WTC11 (cell line): Measurements from ENCODE around the gene WHAMM. TPM values are rescaled to one million over a fixed set of nuclear protein-coding genes. Genes with fewer than 3 reads are reported as not detected.

Experiments used
- ATAC-seq: fragments of 200-7000 bp; cut with Tn5 transposase; 2 replicates; pipeline ENCODE4 v1.10.0; 2021; ENCODE audit warnings: mild to moderate bottlenecking, moderate library complexity
- CTCF ChIA-PET: fragments of 300-600 bp; sonication (Branson Sonifier 250); formaldehyde crosslinking; loops from one replicate; lab custom pipeline; 2021; ENCODE audit warnings: antibody characterized with exemption; lab: Charles Lee
- POLR2A ChIA-PET: fragments of 350-600 bp; sonication (Branson Sonifier 250); formaldehyde crosslinking; loops from one replicate; lab custom pipeline; 2021; ENCODE audit warnings: antibody characterized with exemption; lab: Charles Lee
- DNase-seq: peaks from one replicate; pipeline ENCODE4 v3.0.0; 2021; ENCODE audit warnings: low spot score
- H3K27ac Mint-ChIP-seq: 2 replicates; pipeline ENCODE4 v1.8.0; 2021; ENCODE audit warnings: mixed read lengths
- H3K27me3 Mint-ChIP-seq: 2 replicates; pipeline ENCODE4 v1.8.0; 2021; ENCODE audit warnings: low read depth, mild to moderate bottlenecking, moderate library complexity, mixed read lengths
- H3K36me3 Mint-ChIP-seq: 2 replicates; pipeline ENCODE4 v1.8.0; 2021; ENCODE audit warnings: mixed read lengths
- H3K4me1 Mint-ChIP-seq: 2 replicates; pipeline ENCODE4 v1.8.0; 2022; ENCODE audit warnings: mixed read lengths
- H3K4me3 Mint-ChIP-seq: 2 replicates; pipeline ENCODE4 v1.8.0; 2021; ENCODE audit warnings: mild to moderate bottlenecking, moderate library complexity, mixed read lengths
- H3K9me3 Mint-ChIP-seq: 2 replicates; pipeline ENCODE4 v1.8.0; 2021; ENCODE audit warnings: mixed read lengths
- CREB1 ChIP-seq: sonication (generic); formaldehyde crosslinking; IDR thresholded peaks from 2 replicates; pipeline ENCODE4 v1.8.0; 2023; ENCODE audit warnings: mild to moderate bottlenecking, missing genetic modification reagents
- ELF4 ChIP-seq: sonication (generic); formaldehyde crosslinking; IDR thresholded peaks from 2 replicates; pipeline ENCODE4 v1.8.1; 2022; ENCODE audit warnings: low read depth, mild to moderate bottlenecking, moderate library complexity, missing genetic modification reagents
- ETV6 ChIP-seq: sonication (generic); formaldehyde crosslinking; IDR thresholded peaks from 2 replicates; pipeline ENCODE4 v1.8.1; 2022; ENCODE audit warnings: mild to moderate bottlenecking, missing genetic modification reagents
- FOXP1 ChIP-seq: sonication (generic); formaldehyde crosslinking; IDR thresholded peaks from 2 replicates; pipeline ENCODE4 v1.8.0; 2022; ENCODE audit warnings: missing genetic modification reagents, mild to moderate bottlenecking, moderate library complexity, borderline replicate concordance
- HMGA2 ChIP-seq: fragments of 250-450 bp; sonication (Bioruptor Pico); IDR thresholded peaks from 2 replicates; pipeline ENCODE4 v1.4.0; 2021; ENCODE audit warnings: mild to moderate bottlenecking, moderate library complexity
- IRF2 ChIP-seq: sonication (generic); formaldehyde crosslinking; IDR thresholded peaks from 2 replicates; pipeline ENCODE4 v1.8.0; 2022; ENCODE audit warnings: low read depth, missing genetic modification reagents, borderline replicate concordance
- NFATC4 ChIP-seq: fragments of 250-450 bp; sonication (Bioruptor Pico); IDR thresholded peaks from 2 replicates; pipeline ENCODE4 v1.9.0; 2021; ENCODE audit warnings: mild to moderate bottlenecking
- NR2C2 ChIP-seq: sonication (generic); formaldehyde crosslinking; IDR thresholded peaks from 2 replicates; pipeline ENCODE4 v1.8.0; 2022; ENCODE audit warnings: mild to moderate bottlenecking, missing genetic modification reagents
- TP53 ChIP-seq: sonication (generic); formaldehyde crosslinking; IDR thresholded peaks from 2 replicates; pipeline ENCODE4 v1.8.1; 2023; ENCODE audit warnings: mild to moderate bottlenecking, missing genetic modification reagents
- total RNA-seq: library from RNA; stranded (reverse); gene quantifications from 3 replicates; pipeline ENCODE4 v1.2.3, GENCODE V29; 2021
- TF ChIP-seq, protein P1 (sequence below): sonication (generic); formaldehyde crosslinking; IDR thresholded peaks from 2 replicates; pipeline ENCODE4 v1.8.0; 2023; ENCODE audit warnings: missing genetic modification reagents, mild to moderate bottlenecking, borderline replicate concordance
- TF ChIP-seq, protein P2 (sequence below): sonication (generic); formaldehyde crosslinking; IDR thresholded peaks from 2 replicates; pipeline ENCODE4 v1.8.0; 2023; ENCODE audit warnings: missing genetic modification reagents
- TF ChIP-seq, protein P3 (sequence below): sonication (generic); formaldehyde crosslinking; IDR thresholded peaks from 2 replicates; pipeline ENCODE4 v1.8.1; 2022; ENCODE audit warnings: mild to moderate bottlenecking, moderate library complexity, missing genetic modification reagents
- TF ChIP-seq, protein P4 (sequence below): sonication (generic); formaldehyde crosslinking; IDR thresholded peaks from 2 replicates; pipeline ENCODE4 v1.8.1; 2022; ENCODE audit warnings: mild to moderate bottlenecking, missing genetic modification reagents, moderate library complexity, borderline replicate concordance
- TF ChIP-seq, protein P5 (sequence below): fragments of 250-450 bp; sonication (Bioruptor Pico); IDR thresholded peaks from 2 replicates; pipeline ENCODE4 v1.8.0; 2021; ENCODE audit warnings: mild to moderate bottlenecking
- TF ChIP-seq, protein P6 (sequence below): sonication (generic); formaldehyde crosslinking; IDR thresholded peaks from 2 replicates; pipeline ENCODE4 v1.8.0; 2022; ENCODE audit warnings: mild to moderate bottlenecking, missing genetic modification reagents
- TF ChIP-seq, protein P7 (sequence below): sonication (generic); formaldehyde crosslinking; conservative IDR thresholded peaks from 2 replicates; pipeline ENCODE4 v1.8.1; 2022; ENCODE audit warnings: mild to moderate bottlenecking, missing genetic modification reagents

Gene WHAMM
- total RNA-seq, 1 experiment from 2014 or later = 3.2 TPM

DNA sequence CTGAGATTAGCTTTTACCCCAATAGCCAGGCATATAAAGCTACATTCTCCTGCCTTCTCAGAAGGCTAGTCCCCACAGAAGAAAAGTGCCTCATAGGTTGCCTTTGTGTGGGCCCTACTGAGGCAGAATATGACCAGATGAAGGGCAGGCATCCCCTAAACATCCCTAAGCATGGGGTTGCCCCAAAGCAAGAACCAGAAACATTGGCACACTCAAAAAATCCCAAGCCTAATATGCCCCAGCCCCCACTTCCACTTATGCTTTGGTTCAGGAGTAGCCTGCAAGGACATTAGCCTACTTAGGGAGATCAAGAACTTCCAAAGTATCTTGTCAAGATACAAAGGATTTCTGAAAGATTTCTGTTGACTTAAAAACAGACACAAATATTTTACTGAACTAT, 29.7 kb downstream of the WHAMM start:
- Mint-ChIP-seq H3K9me3 (peaks cover 5% of the 10 kb centered on the region; the same call in 1 of the 2 replicates), H3K36me3 (peaks cover 19% of the 10 kb centered on the region; the same call in 1 of the 2 replicates), H3K27ac (no peak overlapping the region), H3K4me3 (no peak overlapping the region), H3K27me3 (no peaks in the 10 kb centered on the region), H3K4me1 (no peaks in the 10 kb centered on the region)
- DNase-seq (no peak), ATAC-seq (no peak)
- ChIA-PET POLR2A (no interaction called here), CTCF (interaction anchor here (0.9 kb wide), 1 partner anchor 10 kb away, joined by 5 read pairs; no protein-coding TSS in a partner anchor)
- TF ChIP-seq NFATC4 (CRISPR knock-in tag) = no peak
- TF ChIP-seq ETV6 (CRISPR knock-in tag) = no peak
- no peak for TF ChIP-seq FOXP1 (CRISPR knock-in tag)
- TF ChIP-seq, protein P1, sequence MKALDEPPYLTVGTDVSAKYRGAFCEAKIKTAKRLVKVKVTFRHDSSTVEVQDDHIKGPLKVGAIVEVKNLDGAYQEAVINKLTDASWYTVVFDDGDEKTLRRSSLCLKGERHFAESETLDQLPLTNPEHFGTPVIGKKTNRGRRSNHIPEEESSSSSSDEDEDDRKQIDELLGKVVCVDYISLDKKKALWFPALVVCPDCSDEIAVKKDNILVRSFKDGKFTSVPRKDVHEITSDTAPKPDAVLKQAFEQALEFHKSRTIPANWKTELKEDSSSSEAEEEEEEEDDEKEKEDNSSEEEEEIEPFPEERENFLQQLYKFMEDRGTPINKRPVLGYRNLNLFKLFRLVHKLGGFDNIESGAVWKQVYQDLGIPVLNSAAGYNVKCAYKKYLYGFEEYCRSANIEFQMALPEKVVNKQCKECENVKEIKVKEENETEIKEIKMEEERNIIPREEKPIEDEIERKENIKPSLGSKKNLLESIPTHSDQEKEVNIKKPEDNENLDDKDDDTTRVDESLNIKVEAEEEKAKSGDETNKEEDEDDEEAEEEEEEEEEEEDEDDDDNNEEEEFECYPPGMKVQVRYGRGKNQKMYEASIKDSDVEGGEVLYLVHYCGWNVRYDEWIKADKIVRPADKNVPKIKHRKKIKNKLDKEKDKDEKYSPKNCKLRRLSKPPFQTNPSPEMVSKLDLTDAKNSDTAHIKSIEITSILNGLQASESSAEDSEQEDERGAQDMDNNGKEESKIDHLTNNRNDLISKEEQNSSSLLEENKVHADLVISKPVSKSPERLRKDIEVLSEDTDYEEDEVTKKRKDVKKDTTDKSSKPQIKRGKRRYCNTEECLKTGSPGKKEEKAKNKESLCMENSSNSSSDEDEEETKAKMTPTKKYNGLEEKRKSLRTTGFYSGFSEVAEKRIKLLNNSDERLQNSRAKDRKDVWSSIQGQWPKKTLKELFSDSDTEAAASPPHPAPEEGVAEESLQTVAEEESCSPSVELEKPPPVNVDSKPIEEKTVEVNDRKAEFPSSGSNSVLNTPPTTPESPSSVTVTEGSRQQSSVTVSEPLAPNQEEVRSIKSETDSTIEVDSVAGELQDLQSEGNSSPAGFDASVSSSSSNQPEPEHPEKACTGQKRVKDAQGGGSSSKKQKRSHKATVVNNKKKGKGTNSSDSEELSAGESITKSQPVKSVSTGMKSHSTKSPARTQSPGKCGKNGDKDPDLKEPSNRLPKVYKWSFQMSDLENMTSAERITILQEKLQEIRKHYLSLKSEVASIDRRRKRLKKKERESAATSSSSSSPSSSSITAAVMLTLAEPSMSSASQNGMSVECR (CRISPR knock-in tag) = no peak
- TF ChIP-seq, protein P2, sequence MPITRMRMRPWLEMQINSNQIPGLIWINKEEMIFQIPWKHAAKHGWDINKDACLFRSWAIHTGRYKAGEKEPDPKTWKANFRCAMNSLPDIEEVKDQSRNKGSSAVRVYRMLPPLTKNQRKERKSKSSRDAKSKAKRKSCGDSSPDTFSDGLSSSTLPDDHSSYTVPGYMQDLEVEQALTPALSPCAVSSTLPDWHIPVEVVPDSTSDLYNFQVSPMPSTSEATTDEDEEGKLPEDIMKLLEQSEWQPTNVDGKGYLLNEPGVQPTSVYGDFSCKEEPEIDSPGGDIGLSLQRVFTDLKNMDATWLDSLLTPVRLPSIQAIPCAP = no peak
- TF ChIP-seq IRF2 (CRISPR knock-in tag) = no peak
- TF ChIP-seq NR2C2 (CRISPR knock-in tag) = no peak
- TF ChIP-seq CREB1 = no peak
- TF ChIP-seq TP53 (CRISPR knock-in tag) = no peak

DNA sequence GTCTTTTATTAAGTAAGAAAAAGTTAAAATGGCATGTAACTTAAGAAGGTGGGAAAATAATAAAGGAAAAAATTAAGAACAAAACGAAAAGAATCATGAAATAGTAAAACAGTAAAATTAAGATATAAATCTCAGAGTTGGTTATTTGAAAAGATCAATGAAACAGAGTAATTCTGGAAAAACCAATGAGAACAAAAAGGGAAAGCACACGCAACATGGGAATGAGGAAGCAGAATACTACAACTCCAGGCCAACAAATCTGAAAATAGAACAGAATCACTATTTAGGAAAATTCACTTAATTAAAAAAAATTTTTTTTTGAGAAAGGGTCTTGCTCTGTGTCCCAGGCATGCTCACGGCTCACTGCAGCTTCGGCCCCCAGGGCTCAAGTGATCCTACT, 30.7 kb downstream of the WHAMM start:
- no peak for DNase-seq
- Mint-ChIP-seq H3K27ac (no peak overlapping the region), H3K9me3 (peaks cover 5% of the 10 kb centered on the region; the same call in 1 of the 2 replicates), H3K36me3 (peaks cover 12% of the 10 kb centered on the region; the same call in 1 of the 2 replicates), H3K4me3 (no peak overlapping the region), H3K4me1 (no peaks in the 10 kb centered on the region), H3K27me3 (no peaks in the 10 kb centered on the region)
- POLR2A ChIA-PET = no interaction called here
- no peak for TF ChIP-seq TP53 (CRISPR knock-in tag)
- TF ChIP-seq ELF4 (CRISPR knock-in tag) = no peak
- TF ChIP-seq, protein P3, sequence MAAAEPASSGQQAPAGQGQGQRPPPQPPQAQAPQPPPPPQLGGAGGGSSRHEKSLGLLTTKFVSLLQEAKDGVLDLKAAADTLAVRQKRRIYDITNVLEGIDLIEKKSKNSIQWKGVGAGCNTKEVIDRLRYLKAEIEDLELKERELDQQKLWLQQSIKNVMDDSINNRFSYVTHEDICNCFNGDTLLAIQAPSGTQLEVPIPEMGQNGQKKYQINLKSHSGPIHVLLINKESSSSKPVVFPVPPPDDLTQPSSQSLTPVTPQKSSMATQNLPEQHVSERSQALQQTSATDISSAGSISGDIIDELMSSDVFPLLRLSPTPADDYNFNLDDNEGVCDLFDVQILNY (CRISPR knock-in tag) = no peak
- TF ChIP-seq, protein P4, sequence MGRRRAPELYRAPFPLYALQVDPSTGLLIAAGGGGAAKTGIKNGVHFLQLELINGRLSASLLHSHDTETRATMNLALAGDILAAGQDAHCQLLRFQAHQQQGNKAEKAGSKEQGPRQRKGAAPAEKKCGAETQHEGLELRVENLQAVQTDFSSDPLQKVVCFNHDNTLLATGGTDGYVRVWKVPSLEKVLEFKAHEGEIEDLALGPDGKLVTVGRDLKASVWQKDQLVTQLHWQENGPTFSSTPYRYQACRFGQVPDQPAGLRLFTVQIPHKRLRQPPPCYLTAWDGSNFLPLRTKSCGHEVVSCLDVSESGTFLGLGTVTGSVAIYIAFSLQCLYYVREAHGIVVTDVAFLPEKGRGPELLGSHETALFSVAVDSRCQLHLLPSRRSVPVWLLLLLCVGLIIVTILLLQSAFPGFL (CRISPR knock-in tag) = no peak
- TF ChIP-seq, protein P5, sequence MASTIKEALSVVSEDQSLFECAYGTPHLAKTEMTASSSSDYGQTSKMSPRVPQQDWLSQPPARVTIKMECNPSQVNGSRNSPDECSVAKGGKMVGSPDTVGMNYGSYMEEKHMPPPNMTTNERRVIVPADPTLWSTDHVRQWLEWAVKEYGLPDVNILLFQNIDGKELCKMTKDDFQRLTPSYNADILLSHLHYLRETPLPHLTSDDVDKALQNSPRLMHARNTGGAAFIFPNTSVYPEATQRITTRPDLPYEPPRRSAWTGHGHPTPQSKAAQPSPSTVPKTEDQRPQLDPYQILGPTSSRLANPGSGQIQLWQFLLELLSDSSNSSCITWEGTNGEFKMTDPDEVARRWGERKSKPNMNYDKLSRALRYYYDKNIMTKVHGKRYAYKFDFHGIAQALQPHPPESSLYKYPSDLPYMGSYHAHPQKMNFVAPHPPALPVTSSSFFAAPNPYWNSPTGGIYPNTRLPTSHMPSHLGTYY (CRISPR knock-in tag) = no peak
- TF ChIP-seq, protein P6, sequence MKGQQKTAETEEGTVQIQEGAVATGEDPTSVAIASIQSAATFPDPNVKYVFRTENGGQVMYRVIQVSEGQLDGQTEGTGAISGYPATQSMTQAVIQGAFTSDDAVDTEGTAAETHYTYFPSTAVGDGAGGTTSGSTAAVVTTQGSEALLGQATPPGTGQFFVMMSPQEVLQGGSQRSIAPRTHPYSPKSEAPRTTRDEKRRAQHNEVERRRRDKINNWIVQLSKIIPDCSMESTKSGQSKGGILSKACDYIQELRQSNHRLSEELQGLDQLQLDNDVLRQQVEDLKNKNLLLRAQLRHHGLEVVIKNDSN = no peak
- TF ChIP-seq, protein P7, sequence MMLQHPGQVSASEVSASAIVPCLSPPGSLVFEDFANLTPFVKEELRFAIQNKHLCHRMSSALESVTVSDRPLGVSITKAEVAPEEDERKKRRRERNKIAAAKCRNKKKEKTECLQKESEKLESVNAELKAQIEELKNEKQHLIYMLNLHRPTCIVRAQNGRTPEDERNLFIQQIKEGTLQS (CRISPR knock-in tag) = no peak
- no peak for TF ChIP-seq IRF2 (CRISPR knock-in tag)
- TF ChIP-seq HMGA2 (CRISPR knock-in tag) = no peak
- CTCF ChIA-PET = interaction anchor here (1.3 kb wide), 1 partner anchor 9 kb away, joined by 5 read pairs; no protein-coding TSS in a partner anchor
- no peak for ATAC-seq
